ENCODE measurements around the gene FAF1.

- TF ChIP-seq, protein P1, sequence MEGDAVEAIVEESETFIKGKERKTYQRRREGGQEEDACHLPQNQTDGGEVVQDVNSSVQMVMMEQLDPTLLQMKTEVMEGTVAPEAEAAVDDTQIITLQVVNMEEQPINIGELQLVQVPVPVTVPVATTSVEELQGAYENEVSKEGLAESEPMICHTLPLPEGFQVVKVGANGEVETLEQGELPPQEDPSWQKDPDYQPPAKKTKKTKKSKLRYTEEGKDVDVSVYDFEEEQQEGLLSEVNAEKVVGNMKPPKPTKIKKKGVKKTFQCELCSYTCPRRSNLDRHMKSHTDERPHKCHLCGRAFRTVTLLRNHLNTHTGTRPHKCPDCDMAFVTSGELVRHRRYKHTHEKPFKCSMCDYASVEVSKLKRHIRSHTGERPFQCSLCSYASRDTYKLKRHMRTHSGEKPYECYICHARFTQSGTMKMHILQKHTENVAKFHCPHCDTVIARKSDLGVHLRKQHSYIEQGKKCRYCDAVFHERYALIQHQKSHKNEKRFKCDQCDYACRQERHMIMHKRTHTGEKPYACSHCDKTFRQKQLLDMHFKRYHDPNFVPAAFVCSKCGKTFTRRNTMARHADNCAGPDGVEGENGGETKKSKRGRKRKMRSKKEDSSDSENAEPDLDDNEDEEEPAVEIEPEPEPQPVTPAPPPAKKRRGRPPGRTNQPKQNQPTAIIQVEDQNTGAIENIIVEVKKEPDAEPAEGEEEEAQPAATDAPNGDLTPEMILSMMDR (IDR thresholded peaks at IDR 0.05), result no peak
- no peak for TF ChIP-seq POLR2A (IDR thresholded peaks at IDR 0.05)
- TF ChIP-seq POLR2AphosphoS5 (IDR thresholded peaks at IDR 0.05), result no peak
- TF ChIP-seq EP300 (IDR thresholded peaks at IDR 0.05; ENCODE audit: low read depth), result no peak
These were observed 29.9 kb downstream of the FAF1 start for GRCh38 chr1:50930193-50930592.

Data from transverse colon (tissue), 4 donors.